ENCODE measurements around the gene APOBEC3C.
"Not testable (repeated sequence)": the region's sequence is repeated elsewhere in the genome, so short reads cannot be mapped to it uniquely, and the experiment has no call there.

Gene APOBEC3C

GRCh38 chr22:39039306-39040126 lies 25.5 kb downstream of the APOBEC3C start:
- DNase-seq (ENCODE audit: insufficient read length) = no peak
- FAIRE-seq = no peak
- TF ChIP-seq POLR2AphosphoS5 (IDR thresholded peaks at IDR 0.05; ENCODE audit: low read depth, low read length) (no peak), TAF1 (IDR thresholded peaks at IDR 0.05; ENCODE audit: borderline replicate concordance, low read depth, low read length) (no peak), POLR2A (IDR thresholded peaks at IDR 0.05; ENCODE audit: low read depth, low read length) (no peak)

- not testable (repeated sequence) for FAIRE-seq; DNase-seq (ENCODE audit: insufficient read length)
Observed at GRCh38 chr22:39040155-39040537, 26.1 kb downstream of the APOBEC3C start.

- DNase-seq (ENCODE audit: insufficient read length) = not testable (repeated sequence)
- 0 out of 2 replicates have a peak, but pooled peaks have one; percentile 40 for TF ChIP-seq POLR2A (IDR thresholded peaks at IDR 0.05; ENCODE audit: low read depth, low read length)
- FAIRE-seq = peak; percentile 87
Observed at GRCh38 chr22:39040538-39041296, 26.7 kb downstream of the APOBEC3C start, which contains the start of gene APOBEC3F. Gene APOBEC3F, plus strand, starts transcription at chr22:39040864. Its CDS starts 97 bp downstream, at chr22:39040961.

- DNase-seq (ENCODE audit: insufficient read length) (no peak), FAIRE-seq (no peak)
- TF ChIP-seq POLR2AphosphoS5 (IDR thresholded peaks at IDR 0.05; ENCODE audit: low read depth, low read length) (no peak), POLR2A (IDR thresholded peaks at IDR 0.05; ENCODE audit: low read depth, low read length) (no peak)
Observed at GRCh38 chr22:39041908-39042307, 27.9 kb downstream of the APOBEC3C start.

GRCh38 chr22:39043063-39043462 lies 29.0 kb downstream of the APOBEC3C start:
- FAIRE-seq = peak; percentile 83
- DNase-seq (ENCODE audit: insufficient read length) = not testable (repeated sequence)

GRCh38 chr22:39045136-39045535 lies 31.1 kb downstream of the APOBEC3C start:
- FAIRE-seq = peak; percentile 9
- DNase-seq (ENCODE audit: insufficient read length) = not testable (repeated sequence)

- not testable (repeated sequence) for FAIRE-seq; DNase-seq (ENCODE audit: insufficient read length)
Observed at GRCh38 chr22:39049486-39049885, 35.4 kb downstream of the APOBEC3C start.

- not testable (repeated sequence) for FAIRE-seq; DNase-seq (ENCODE audit: insufficient read length)
Observed at GRCh38 chr22:39051844-39052495, 37.9 kb downstream of the APOBEC3C start.

GRCh38 chr22:39055658-39056057 lies 41.6 kb downstream of the APOBEC3C start:
- FAIRE-seq (no peak), DNase-seq (ENCODE audit: insufficient read length) (no peak)
- TF ChIP-seq TAF1 (IDR thresholded peaks at IDR 0.05; ENCODE audit: borderline replicate concordance, low read depth, low read length) (no peak), POLR2A (IDR thresholded peaks at IDR 0.05; ENCODE audit: low read depth, low read length) (no peak), POLR2AphosphoS5 (IDR thresholded peaks at IDR 0.05; ENCODE audit: low read depth, low read length) (no peak)

- not testable (repeated sequence) for FAIRE-seq; DNase-seq (ENCODE audit: insufficient read length)
Observed at GRCh38 chr22:39061290-39061689, 47.2 kb downstream of the APOBEC3C start.

GRCh38 chr22:39061951-39062350 lies 47.9 kb downstream of the APOBEC3C start:
- FAIRE-seq; DNase-seq (ENCODE audit: insufficient read length): not testable (repeated sequence)

- not testable (repeated sequence) for DNase-seq (ENCODE audit: insufficient read length)
- peak; percentile 5 for FAIRE-seq
Observed at GRCh38 chr22:39063904-39064303, 49.8 kb downstream of the APOBEC3C start.

- TF ChIP-seq POLR2AphosphoS5 (IDR thresholded peaks at IDR 0.05; ENCODE audit: low read depth, low read length) (peak; percentile 57; the same call in 1 of the 2 replicates), POLR2A (IDR thresholded peaks at IDR 0.05; ENCODE audit: low read depth, low read length) (peak; percentile 52; the same call in 1 of the 2 replicates)
- DNase-seq (ENCODE audit: insufficient read length) = not testable (repeated sequence)
- FAIRE-seq = peak; percentile 91
Observed at GRCh38 chr22:39066442-39067276, 52.6 kb downstream of the APOBEC3C start.

Measured in GM12892 (cell line).